HG03066 (cell line): ENCODE results near the gene GRIK1.
A peak's percentile ranks its signal among the peaks of the same experiment; 100 is the strongest.

Experiments
- ATAC-seq: cut with Tn5 transposase; IDR thresholded peaks from one replicate; pipeline ENCODE4 v1.9.1; 2021; ENCODE audit warnings: low read depth; ENCODE audit not compliant: unreplicated experiment

The GRIK1 gene

DNA sequence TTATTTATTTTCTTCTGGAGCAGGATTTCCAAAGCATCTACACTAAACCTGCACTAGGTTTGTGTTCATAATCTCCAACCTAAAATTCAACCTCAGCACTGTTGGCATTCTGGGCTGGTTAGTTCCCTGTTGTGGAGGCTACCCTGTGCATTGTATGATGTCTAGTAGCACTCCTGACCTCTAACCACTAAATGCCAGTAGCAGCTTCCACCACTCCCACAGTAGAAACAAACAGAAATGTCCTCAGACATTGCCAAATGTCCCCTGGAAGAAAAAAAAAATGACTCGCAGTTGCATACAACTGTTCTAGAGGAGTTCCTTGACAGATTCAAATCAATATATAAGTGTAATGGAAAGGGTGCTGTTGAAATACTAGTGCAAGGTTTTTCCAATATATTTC is 18.9 kb downstream of the GRIK1 start:
- no peak for ATAC-seq

DNA sequence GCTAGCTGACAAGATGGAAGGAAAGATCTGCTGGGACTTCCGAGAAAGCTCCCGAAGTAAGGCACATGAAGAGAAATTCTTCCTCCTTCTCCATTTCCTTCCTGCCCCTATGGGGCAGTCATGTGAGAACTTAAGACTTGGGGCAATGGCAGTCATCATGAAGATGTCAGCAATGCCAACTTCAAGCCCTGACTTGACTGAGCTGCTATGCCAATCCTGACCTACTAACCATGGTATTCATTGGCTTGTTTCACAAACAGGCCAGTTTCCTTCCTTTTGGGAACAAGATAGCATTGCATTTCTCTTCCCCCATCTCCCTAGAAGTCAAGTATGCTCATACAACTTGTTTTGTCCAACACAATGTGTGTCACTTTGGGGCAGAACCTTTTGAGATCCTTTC is 25.5 kb downstream of the GRIK1 start:
- no peak for ATAC-seq

GRCh38 chr21:29909571-29909970 is 30.2 kb downstream of the GRIK1 start:
- ATAC-seq: no peak

GRCh38 chr21:29904359-29905282 is 35.2 kb downstream of the GRIK1 start:
- no peak for ATAC-seq

GRCh38 chr21:29896884-29897283 is 42.9 kb downstream of the GRIK1 start:
- ATAC-seq: no peak

GRCh38 chr21:29893687-29894086 is 46.1 kb downstream of the GRIK1 start:
- no peak for ATAC-seq

- ATAC-seq: no peak
Observed at GRCh38 chr21:29892379-29892778, 47.4 kb downstream of the GRIK1 start.

GRCh38 chr21:29888437-29888836 is 51.4 kb downstream of the GRIK1 start:
- ATAC-seq: no peak

- ATAC-seq: no peak
Observed at GRCh38 chr21:29887313-29888009, 52.3 kb downstream of the GRIK1 start.

DNA sequence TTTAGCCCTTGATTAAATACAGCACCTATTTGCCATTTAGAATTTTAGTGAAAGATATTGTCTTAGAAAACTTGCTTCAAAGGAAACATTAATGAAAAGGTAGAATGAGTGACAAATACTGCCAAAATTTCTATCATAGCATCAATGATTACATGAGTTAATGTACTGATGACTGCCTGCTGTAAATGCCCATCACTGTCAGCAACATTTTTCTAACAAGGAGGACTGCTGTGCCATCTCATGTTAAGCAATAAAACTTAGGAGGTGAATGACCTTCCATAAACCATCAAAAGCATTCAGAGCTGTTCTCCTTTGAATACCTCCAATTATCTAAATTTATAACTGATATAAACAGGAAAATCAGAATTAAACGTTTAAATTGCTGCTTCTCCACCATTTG is 54.3 kb downstream of the GRIK1 start:
- ATAC-seq: no peak

DNA sequence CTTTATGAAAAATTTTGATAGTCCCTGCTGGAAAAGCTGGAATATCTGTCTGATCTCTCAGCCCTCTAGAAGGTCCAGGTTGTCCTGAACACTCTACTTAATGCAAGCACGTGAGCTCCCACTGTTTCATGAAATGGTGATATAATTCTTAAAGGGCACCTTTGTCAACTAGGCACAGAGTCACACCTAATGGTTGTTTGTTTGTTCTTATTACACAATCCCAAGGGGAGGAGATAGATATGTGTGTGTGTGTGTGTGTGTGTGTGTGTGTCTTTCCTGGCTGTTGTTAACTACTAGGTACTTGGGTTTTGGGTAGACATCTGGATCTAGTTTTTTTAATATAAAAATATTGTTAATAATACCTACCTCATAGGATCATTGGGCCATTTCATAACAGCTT is 63.9 kb downstream of the GRIK1 start:
- ATAC-seq: no peak

DNA sequence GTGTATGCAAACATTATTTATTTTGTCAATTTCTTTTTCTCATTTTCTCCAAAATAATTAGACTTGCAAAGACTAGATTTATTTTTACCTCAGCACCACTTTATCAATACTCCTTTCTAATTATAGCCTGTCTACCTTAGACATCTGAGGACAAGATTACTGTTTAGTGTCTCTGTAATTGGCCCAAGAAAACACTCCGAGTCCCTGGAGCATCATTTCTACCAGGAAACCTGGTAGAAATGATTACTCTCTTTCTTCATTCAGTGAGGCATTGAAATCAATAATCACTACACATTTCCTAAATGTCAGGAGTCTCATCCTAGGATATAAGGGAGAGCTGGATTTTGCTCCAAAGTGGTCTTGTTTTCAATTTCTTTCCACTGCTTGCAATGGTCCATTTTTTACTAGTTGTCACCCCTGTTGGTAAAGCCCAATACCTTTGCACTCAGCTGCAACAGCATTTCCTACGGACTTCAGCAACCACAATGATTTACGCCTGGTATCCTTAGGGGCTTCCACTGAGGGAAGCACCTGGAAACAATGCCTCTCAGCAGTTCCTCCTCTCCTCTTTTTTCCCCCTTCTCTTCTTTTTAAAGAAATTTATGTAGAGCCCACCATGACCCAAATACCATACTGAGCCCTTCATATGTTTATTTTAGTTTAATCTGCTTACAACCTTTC is 64.6 kb downstream of the GRIK1 start:
- no peak for ATAC-seq

DNA sequence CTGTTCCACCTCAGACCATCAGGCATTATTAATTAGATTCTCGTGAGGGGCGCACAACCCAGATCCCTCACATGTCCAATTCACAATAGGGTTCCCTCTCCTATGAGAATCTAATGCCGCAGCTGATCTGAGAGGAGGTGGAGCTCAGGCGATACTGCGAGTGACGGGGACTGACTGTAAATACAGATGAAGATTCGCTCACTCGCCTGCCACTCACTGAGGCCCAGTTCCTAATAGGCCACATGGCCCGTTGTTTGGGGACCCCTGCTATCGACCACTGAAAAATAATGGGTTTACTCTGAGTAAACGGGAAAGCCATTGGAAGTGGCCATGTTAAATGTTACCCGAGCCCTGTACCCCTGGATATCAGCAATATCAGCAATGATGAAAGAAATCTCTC is 65.9 kb downstream of the GRIK1 start:
- no peak for ATAC-seq

DNA sequence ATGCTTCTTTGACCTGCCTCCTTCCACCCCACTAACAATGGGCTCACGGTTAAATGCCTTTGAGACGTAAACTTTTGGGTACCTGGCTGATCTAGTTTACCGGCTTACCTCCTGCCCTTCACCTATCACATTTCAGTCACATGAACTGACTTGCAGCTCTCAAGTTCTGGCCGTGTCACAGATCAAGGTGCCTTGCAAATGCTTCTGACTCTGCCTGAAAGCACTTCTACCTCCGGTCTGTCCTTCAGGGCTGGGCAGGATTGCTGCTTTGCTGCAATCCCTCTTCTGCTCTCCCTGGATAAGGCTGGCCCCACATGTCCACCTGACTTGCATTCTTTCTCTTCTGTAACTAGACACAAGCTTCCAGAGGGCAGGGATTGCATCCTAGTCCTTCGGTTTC is 69.0 kb downstream of the GRIK1 start:
- ATAC-seq: no peak

DNA sequence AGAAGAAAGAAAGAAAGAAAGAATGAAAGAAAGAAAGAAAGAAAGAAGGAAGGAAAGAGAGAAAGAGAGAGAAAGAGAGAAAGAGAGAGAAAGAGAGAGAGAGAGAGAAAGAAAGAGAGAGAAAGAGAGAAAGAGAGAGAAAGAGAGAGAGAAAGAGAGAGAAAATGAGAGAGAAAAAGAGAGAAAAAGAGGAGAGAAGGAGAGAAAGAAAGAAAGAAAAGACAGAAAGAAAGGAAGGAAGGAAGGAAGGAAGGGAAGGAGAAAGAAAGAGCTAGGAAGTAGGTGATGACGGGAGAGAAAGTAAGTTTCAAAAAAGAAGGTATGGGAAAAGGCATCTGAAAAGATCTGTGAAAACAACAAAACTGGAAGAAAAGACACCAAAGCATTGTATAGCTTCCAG is 72.0 kb downstream of the GRIK1 start:
- no peak for ATAC-seq

- no peak for ATAC-seq
Observed at GRCh38 chr21:29860346-29860745, 79.5 kb downstream of the GRIK1 start.

GRCh38 chr21:29857150-29857549 is 82.6 kb downstream of the GRIK1 start:
- ATAC-seq: no peak

GRCh38 chr21:29854795-29855194 is 85.0 kb downstream of the GRIK1 start:
- no peak for ATAC-seq

DNA sequence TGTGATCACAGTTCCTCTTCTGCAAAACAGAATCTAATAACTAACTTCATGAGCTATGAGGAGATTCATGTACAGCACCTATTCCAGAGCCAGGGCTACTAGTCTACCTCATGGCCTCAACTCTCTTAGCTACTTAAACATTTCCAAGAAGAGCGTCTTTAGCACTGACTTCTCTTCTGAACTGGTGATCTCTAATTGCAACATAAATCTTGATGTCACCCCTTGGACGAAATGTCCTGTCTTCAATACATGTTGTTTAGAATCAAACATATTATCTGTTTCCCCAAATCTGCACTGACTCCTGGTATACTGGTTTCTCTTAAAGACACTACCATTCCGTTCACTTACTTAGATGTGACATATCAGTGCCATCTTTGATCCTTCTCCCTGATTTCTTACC is 88.2 kb downstream of the GRIK1 start:
- no peak for ATAC-seq

DNA sequence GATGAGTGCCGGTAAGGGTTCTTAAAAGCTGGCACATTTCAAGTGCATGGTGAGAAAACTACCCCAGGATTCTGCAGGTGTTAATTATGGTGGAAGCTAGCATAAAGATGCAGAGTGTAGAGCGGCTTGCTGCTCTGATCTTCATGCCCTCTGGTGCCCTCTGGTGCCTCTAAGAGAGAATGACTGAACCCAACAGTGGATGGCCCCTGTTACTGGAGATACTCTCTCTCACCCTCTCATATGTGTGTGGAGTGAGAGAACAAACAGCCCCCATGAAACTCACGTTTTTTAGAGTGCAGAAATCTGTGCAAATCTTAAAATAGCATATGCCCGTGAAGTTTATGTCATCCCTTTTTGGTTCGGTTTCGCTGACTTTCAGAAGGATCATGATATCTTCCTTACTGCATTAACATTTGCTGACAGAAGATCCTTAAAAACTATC is 90.0 kb downstream of the GRIK1 start:
- ATAC-seq: peak; percentile 82

DNA sequence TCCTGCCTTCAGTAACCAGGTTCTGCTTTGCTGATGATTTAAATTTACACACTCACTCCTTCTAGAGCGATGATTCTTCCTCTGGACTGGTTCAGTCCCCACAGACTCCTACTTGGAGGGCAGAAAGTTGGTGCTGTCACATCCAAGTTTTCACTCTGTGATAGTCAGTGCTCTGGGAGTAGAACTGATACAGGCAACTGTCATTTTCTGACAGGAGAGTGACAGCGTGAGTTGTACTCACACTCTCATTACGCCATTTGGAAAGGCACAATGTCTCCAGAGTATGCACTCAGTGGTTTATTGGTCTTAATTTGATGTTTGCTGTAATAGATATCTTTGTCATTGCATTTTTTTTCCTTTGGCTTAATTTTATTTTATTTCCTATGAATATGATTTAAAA is 96.0 kb downstream of the GRIK1 start:
- no peak for ATAC-seq
